Esophagus squamous epithelium (tissue), 5 donors: Measurements from ENCODE around the gene SLC9C2. TPM values are rescaled to one million over a fixed set of nuclear protein-coding genes. Genes with fewer than 3 reads are reported as not detected.
"Not testable (repeated sequence)": the region's sequence is repeated elsewhere in the genome, so short reads cannot be mapped to it uniquely, and the experiment has no call there.

Experiments
- DNase-seq: peaks from one replicate; lab custom pipeline; 2025; lab: John Stamatoyannopoulos, UW
- H3K27ac ChIP-seq, 4 donors: fragments of 200-600 bp; sonication (generic); one replicate each; pipeline ENCODE4 v1.5.1; 2016 to 2019; ENCODE audit warnings: mild to moderate bottlenecking in 1 of 4
- H3K27me3 ChIP-seq, 4 donors: fragments of 200-600 bp; sonication (generic); 1 replicate in 3 of 4; 2 replicates in 1 of 4; pipeline versions ENCODE4 v1.5.1 to v1.6.0; 2017 to 2021; ENCODE audit warnings: antibody characterized with exemption in 1 of 4
- H3K36me3 ChIP-seq, 3 donors: fragments of 200-600 bp; sonication (generic); one replicate each; pipeline ENCODE4 v1.5.1; 2016 to 2019
- H3K4me1 ChIP-seq, 3 donors: fragments of 200-600 bp; sonication (generic); one replicate each; pipeline ENCODE4 v1.5.1; 2017 to 2019
- H3K4me3 ChIP-seq, 4 donors: fragments of 200-600 bp; sonication (generic); 1 replicate in 3 of 4; 2 replicates in 1 of 4; pipeline ENCODE4 v1.5.1; 2016 to 2019; ENCODE audit warnings: mild to moderate bottlenecking in 2 of 4, moderate library complexity in 1 of 4
- H3K9me3 ChIP-seq, 3 donors: fragments of 200-600 bp; sonication (generic); one replicate each; pipeline ENCODE4 v1.5.1; 2016 to 2019
- POLR2A ChIP-seq, 4 donors: fragments of 450-650 bp; IDR thresholded peaks; one replicate each; pipeline ENCODE4 v1.6.1; 2017; ENCODE audit warnings: antibody characterized with exemption in 4 of 4, mild to moderate bottlenecking in 4 of 4, moderate library complexity in 3 of 4
- WGBS, 2 donors: methylation state at CpG; one replicate each; pipeline ENCODE4 v1.1.5; 2018; 5-methylcytosine and 5-hydroxymethylcytosine counted together
- intact Hi-C: fragments of 100-400 bp; cut with DNase I; formaldehyde crosslinking; loops from one replicate; pipeline ENCODE4 v1.15.0; 2022
- total RNA-seq, 4 donors: library from RNA; depleted of rRNA; stranded (reverse); fragments of >200 nt; gene quantifications; one replicate each; pipeline ENCODE4 v1.1.0, GENCODE V29; 2016
- TF ChIP-seq, protein P1 (sequence below), 6 experiments: fragments of 450-650 bp in 4 of 6; fragments of 200-600 bp in 2 of 6; sonication (generic) in 2 of 6; IDR thresholded peaks; one replicate each; pipeline ENCODE4 v1.5.1; 2016 to 2019; ENCODE audit warnings: antibody characterized with exemption in 6 of 6, mild to moderate bottlenecking in 4 of 6, moderate library complexity in 4 of 6
- donor health status: DM: yes; HTN: yes; CAD: no.

Gene SLC9C2, protein sequence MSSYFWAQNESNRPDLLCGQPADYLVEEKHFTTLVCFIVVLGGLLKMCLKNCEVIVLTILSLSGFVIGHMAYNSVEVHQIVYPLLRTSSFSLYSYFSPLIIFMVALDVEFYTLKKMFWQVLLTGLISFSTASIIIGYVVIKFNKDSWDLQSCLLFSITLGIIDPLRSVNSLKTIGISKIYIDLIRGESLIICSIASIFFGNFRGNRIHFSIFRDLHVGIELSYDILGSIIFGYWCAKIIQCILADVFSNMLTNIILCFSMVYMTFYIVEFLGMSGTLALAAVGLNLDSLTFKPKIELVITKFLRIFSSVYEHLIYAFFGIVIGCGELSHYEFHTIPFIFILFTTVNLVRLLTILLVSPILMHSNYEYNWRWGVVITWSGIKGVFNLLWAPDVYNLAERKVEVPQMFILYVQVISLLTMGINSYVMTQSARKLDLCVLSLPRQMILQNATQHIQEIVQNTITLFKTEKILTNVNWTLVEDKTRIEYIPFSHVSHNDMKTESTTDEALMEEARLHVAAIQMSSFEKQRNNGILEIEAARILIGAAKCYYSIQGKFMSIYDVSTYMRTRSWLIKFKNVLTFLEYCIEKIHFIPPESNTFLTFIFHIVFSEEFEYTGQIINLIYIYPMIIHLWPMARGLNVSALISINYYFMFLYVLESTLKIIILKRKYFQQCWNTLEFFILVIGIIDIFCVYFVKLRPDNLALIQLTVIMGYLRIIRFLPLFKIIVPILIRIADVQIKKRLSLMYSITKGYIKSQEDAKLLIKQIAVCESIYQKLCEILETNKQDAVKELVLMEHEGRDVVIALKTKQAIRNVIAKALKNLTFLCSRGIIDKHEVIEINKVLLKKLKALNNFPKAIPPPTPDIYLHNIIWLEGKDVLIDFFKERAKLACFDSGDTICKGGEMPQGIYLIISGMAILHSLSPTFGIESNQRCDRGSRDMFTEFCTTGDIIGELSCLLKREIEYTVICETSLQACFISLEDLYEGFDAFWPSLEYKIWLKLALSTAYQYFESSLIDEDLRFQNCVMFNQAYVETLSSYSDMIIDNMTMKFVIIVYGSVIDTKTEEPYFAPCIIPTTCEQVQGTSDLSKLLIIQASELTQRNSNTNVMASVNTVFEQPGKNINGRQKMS
- total RNA-seq = not detected

- no peak within 1 kb of the TSS for H3K27ac ChIP-seq
- no peaks in the 10 kb centered on the region for H3K27me3 ChIP-seq
- no peaks in the 10 kb centered on the region for H3K9me3 ChIP-seq
- H3K4me1 ChIP-seq = no peaks in the 10 kb centered on the region
- H3K36me3 ChIP-seq = no peaks in the 10 kb centered on the region
- intact Hi-C loops = no loop called here
- no peak for DNase-seq
- no peak for TF ChIP-seq POLR2A (IDR thresholded peaks at IDR 0.05)
- TF ChIP-seq, protein P1, sequence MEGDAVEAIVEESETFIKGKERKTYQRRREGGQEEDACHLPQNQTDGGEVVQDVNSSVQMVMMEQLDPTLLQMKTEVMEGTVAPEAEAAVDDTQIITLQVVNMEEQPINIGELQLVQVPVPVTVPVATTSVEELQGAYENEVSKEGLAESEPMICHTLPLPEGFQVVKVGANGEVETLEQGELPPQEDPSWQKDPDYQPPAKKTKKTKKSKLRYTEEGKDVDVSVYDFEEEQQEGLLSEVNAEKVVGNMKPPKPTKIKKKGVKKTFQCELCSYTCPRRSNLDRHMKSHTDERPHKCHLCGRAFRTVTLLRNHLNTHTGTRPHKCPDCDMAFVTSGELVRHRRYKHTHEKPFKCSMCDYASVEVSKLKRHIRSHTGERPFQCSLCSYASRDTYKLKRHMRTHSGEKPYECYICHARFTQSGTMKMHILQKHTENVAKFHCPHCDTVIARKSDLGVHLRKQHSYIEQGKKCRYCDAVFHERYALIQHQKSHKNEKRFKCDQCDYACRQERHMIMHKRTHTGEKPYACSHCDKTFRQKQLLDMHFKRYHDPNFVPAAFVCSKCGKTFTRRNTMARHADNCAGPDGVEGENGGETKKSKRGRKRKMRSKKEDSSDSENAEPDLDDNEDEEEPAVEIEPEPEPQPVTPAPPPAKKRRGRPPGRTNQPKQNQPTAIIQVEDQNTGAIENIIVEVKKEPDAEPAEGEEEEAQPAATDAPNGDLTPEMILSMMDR (IDR thresholded peaks at IDR 0.05) = no peak
- peak within 1 kb of the TSS in 3 of 4 donors; percentile 6 to 37 (median 9) for H3K4me3 ChIP-seq
- WGBS, 2 donors = 40 to 49% methylated on average over 5 of the region's 5 CpGs
These were observed at the start of gene SLC9C2 for GRCh38 chr1:173603056-173603591. Gene SLC9C2 (minus strand): TSS chr1:173603072. CDS start chr1:173601776, 1,296 bp downstream.

GRCh38 chr1:173648880-173649605 lies 46.2 kb upstream of the SLC9C2 start:
- TF ChIP-seq POLR2A (IDR thresholded peaks at IDR 0.05) = no peak
- TF ChIP-seq, protein P1 (IDR thresholded peaks at IDR 0.05) = no peak
- no peak for DNase-seq
- intact Hi-C loops = no loop called here
- Histone ChIP-seq H3K4me1 (no peaks in the 10 kb centered on the region), H3K27me3 (no peaks in the 10 kb centered on the region), H3K27ac (no peak overlapping the region), H3K36me3 (no peaks in the 10 kb centered on the region), H3K4me3 (no peak overlapping the region), H3K9me3 (no peaks in the 10 kb centered on the region)

GRCh38 chr1:173646656-173647055 lies 43.8 kb upstream of the SLC9C2 start:
- no peak overlapping the region for H3K4me3 ChIP-seq
- no peaks in the 10 kb centered on the region for H3K4me1 ChIP-seq
- intact Hi-C loops = no loop called here
- peaks cover 0 to 9% (median 0%) of the 10 kb centered on the region in 3 donors for H3K9me3 ChIP-seq
- H3K27me3 ChIP-seq = no peaks in the 10 kb centered on the region
- H3K27ac ChIP-seq = no peak overlapping the region
- WGBS, 2 donors = 44 to 72% methylated on average over 3 of the region's 3 CpGs
- TF ChIP-seq, protein P1 (IDR thresholded peaks at IDR 0.05) = no peak
- TF ChIP-seq POLR2A (IDR thresholded peaks at IDR 0.05) = no peak
- no peak for DNase-seq
- no peaks in the 10 kb centered on the region for H3K36me3 ChIP-seq

GRCh38 chr1:173642450-173643139 lies 39.7 kb upstream of the SLC9C2 start:
- H3K4me3 ChIP-seq, H3K27me3 ChIP-seq, H3K4me1 ChIP-seq, intact Hi-C loops, H3K27ac ChIP-seq, DNase-seq, H3K36me3 ChIP-seq: not testable (repeated sequence)
- peaks cover 0 to 19% (median 11%) of the 10 kb centered on the region in 3 donors for H3K9me3 ChIP-seq
- 89 to 91% methylated on average over 4 of the region's 4 CpGs for WGBS, 2 donors
